Germinal center (tissue), 1 donor: Measurements from ENCODE around the gene S100A14.
A peak's percentile ranks its signal among the peaks of the same experiment; 100 is the strongest.
"Not testable (repeated sequence)": the region's sequence is repeated elsewhere in the genome, so short reads cannot be mapped to it uniquely, and the experiment has no call there.

Experiments
- DNase-seq: peaks from one replicate; pipeline ENCODE4 v3.0.0; 2012; ENCODE audit warnings: mixed read lengths, low spot score

S100A14 gene

DNA sequence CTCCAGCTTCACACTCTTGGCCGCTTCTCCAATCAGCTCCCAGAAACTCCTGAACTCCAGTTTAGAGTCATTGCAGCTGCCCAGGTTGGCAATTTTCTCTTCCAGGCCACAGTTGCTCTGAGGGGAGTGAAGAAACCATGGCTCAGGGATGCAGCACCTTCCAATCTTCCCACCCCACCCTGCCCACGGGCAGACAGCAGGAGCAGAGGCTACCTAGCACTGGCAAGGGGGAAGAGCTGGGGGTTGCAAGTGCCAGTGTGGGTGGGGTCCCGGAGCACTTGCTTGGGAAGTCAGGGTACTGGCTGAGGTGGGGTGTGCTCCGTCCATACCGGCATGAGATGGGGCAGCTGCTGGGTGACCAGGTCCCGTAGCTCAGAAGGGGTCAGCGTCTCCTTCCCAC lies 1.2 kb downstream of the S100A14 start:
- DNase-seq: no peak

- no peak for DNase-seq
Measured at GRCh38 chr1:153614189-153614900, 1.8 kb downstream of the S100A14 start.

DNA sequence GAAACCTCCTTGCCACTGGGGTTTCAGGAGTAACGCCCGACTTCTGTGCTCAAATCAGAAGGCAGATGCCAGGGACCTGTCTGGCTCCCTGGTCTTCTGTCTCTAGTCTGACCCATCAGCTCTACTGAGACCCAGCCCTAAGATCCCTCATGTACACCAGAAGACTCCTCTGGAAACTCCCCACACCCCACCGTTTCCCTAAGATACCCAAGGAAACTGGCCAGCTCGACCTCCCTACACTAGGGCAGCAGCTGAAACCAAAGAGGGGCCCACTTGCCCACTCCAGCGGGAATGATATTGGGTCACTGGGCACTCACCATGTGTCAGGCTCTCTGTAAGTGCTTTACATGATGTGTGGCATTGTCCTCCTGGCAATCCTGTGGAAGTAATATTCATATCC lies 2.7 kb downstream of the S100A14 start:
- DNase-seq: no peak

DNA sequence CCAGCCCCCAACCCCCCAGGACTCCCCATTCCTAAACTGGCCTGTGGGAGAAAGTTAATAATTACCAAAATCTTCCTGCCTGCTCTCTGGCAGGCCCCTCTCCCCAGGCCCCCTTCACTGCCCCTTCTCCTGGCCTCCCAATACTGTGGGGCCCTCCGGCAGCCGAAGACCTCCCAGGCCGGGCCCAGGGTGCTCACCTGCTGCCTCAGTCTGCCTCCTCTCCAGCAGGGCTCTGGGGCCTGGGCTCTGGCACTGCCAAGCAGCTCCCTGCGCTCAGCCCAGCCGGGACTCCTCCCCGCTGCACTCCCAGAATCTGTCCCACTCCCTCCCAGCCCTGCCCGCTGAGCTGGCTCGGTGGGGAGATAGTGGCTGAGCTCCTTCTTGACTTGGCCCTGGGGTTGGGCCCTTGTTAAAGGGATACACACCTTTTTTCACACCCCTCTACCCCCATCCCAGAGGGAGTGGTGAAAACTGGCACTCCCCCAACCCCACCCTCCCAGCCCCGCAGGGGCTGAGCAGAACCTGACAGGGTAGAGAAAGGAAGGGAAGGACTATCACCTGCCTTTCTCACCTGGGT lies 3.3 kb downstream of the S100A14 start, which contains the start of gene S100A16:
TSS of gene S100A16 (minus strand) at position 383 of the 577 bp plus-strand sequence. CDS start 4,986 bp downstream, outside the sequence.
- DNase-seq: no peak

DNA sequence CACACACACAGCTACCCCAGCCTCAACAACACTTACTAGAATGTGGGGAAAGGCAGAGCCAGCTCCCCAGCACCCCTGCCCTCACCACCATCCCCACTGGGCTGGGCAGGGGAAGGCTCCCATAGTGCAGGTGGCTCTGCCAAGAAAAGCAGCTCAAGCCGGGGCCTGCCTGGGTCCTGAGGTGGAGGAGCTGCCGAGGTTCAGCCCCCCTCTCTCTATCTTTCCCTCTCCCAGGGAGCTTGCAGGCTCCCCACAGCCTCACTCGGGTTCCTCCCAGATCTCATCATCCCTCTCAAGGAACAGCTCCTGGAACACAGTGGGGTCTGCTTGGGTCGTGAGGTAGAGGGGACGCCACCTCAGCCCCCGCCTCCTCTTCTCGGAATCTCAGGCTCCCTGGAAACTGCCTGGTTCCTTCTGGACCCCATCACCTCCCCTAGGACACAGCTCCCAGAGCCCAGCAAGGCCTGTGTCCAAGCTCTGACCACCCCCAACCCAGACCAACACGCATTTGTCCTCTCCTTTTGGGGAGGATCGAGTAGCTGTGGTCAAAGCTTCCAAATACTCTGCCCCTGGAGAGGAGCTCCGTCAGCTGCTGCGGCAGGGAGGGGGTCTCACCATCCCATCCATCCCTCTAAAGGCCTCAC lies 3.9 kb downstream of the S100A14 start:
- DNase-seq: no peak

- DNase-seq: no peak
Measured at GRCh38 chr1:153611356-153611755, 4.8 kb downstream of the S100A14 start.

GRCh38 chr1:153610811-153611301 lies 5.3 kb downstream of the S100A14 start:
- DNase-seq: no peak

- no peak for DNase-seq
Measured at GRCh38 chr1:153610334-153610733, 5.8 kb downstream of the S100A14 start.

- DNase-seq: no peak
Measured at GRCh38 chr1:153609585-153609907, 6.6 kb downstream of the S100A14 start.

- DNase-seq: no peak
Measured at GRCh38 chr1:153608742-153609584, 7.2 kb downstream of the S100A14 start.

DNA sequence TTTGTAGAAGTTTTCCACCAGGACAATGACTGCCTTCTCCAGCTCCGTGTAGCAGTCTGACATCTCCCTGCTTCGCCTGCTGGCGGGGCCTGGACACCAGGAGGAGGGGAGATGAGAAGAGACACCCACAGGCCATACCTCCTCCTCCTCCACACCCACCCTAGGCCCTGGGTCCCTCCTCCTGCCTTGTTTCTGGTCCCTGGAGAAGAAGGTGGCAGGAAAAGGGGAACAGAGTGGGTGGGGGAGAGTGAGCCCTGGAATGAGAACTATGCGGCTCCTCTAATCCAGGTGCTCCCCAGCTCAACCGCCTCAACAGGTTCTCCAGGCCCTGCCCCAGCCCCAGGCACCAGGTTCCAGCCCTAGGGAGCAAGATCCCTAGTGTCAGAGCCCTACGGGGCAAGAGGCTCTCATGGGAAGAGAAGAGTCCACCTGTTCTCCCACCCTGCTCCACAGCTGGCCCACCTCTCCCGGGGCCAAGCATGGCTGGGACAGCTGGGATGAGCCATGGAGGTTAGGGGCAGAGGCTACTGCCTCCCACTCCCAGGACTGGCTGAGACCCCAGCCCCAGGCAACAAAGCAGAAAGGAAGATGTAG lies 7.9 kb downstream of the S100A14 start:
- no peak for DNase-seq

DNA sequence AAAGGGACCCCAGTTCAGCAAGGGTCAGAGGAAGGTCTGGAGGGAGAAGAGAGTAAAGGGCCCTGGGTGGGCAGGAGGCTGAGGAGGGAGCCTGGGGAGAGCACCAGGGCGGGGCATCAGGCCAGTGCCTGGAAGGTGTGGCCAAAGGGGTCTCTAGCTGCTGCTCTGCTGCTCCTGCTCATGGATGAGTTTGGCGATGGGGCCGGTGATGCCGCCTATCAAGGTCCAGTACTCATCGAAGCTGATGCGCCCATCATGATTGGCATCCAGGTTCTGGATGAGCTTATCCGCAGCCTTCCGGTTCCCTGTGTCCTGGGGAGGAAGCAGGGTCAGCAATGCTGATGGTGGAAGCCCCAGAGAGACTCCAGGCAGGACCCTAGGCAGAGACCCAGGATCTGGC lies 8.7 kb downstream of the S100A14 start:
- DNase-seq: no peak

DNA sequence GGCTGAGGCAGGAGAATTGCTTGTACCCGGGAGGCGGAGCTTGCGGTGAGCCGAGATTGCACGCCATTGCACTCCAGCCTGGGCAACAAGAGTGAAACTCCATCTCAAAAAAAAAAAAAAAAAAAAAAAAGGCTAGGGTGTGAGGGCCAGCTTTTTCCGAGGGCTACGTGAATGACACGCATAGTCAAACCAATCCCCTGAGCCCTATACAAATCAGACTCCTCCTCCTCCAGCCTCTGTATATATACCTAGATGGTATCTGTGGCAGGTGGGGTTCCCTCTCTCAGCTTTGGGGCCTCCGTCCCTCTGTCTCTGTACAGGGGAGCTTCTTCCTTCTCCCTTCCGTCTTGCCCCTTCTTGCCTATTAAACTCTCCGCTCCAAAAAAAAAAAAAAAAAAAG lies 9.9 kb downstream of the S100A14 start:
- DNase-seq: no peak

GRCh38 chr1:153602749-153603148 lies 13.4 kb downstream of the S100A14 start:
- no peak for DNase-seq

DNA sequence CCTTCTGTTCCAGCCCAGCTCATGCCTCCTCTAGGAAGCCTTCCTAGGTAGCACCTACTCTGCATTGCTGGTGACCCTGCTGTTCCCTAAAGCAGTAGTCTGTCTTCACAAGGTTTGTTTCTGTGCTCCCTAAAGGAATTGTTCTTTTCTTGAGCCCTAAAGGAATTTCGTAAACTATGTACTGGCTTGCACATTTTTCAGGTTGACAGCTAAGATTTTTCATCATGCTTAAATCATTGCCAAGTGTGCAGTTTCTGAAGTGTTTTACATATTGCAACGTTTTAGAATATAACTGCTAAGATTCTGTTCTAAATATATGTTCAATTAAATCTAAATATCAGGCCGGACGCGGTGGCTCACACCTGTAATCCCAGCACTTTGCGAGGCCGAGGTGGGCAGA lies 16.3 kb downstream of the S100A14 start:
- no peak for DNase-seq

DNA sequence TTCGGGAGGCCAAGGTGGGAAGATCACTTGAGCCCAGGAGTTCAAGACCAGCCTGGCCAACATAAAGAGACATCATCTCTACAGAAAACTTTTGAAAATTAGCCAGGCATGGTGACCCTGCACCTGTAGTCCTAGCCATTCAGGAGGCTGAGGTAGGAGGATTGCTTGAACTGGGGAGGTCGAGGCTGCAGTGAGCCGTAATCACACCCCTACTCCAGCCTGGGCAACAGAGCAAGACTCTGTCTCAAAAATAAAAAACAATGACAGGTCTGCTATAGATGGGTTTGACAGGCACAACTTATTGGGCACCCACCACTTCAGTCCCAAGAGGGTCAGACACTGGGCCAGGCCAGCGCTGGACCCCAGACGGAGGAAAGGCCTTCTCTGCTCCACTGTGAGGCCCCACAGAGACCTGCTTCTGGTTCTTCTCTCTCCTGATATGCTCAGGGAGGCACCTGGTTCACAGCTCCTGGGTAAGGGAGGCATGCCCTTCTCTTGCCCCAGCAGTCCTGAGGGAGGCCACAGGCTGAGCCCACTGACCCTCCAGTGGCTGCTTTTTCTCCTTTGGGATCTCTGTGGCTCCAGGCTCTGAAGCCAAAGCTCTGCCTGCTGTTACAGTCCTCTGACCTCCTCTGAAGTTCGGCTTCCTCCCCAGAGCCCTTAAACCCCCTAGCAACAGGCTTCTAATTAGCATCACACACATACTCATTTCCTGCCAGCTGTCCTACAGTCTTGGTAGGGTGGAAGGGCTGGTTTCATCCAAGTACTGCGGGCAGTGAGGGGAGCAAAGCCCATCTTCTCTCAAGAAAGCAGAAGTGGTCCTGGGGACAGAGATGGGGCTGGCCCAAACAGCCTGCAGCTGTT lies 17.6 kb downstream of the S100A14 start:
- DNase-seq: peak; percentile 91

DNA sequence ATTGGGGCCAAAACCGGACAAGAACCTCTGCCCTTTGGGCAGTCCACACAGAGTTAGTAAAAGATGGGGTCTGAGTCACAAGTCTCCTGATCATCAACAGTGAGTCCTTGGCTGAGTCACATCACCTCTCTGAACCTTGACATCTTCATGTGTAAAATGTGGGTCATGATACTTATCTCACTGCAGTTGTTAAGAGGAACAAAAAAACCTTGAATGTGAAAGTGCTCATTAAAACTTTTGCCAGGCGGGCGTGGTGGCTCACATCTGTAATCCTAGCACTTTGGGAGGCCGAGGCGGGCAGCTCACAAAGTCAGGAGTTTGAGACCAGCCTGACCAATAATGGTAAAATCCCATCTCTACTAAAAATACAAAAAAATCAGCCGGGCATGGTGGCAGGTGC lies 18.9 kb downstream of the S100A14 start:
- DNase-seq: no peak

GRCh38 chr1:153592748-153593147 lies 23.4 kb downstream of the S100A14 start:
- DNase-seq: no peak

GRCh38 chr1:153588482-153588881 lies 27.6 kb downstream of the S100A14 start:
- no peak for DNase-seq

DNA sequence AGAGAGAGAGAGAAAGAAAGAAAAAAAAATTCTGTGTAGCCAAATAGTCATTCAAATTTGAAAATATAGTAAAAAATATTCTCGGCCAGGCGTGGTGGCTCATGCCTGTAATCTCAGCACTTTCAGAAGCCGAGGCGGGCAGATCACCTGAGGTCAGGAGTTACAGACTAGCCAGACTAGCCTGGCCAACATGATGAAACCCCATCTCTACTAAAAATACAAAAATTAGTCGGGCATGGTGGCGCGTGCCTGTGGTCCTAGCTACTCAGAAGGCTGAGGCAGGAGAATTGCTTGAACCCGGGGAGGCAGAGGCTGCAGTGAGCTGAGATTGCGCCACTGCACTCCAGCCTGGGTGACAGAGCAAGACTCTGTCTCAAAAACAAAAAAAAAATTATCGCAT lies 28.1 kb downstream of the S100A14 start:
- DNase-seq: not testable (repeated sequence)

DNA sequence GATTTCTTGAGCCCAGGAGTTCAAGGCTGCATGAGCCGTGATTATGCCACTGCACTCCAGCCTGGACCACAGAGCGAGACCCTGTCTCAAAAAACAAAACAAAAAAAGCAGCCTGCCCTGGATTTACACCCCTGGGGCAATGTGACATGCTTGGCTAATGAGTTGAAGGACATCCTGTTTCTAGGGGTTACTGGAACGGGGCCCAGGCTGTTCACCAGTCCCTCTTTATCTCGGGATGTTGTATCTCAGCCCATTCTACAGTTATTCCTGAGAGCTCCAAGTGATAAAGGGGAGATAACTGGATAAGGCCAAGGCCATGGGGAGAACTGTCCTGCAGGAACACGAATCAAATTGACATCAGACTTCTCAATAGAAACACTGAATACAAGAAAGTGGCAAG lies 28.8 kb downstream of the S100A14 start:
- DNase-seq: no peak
